HFF-Myc (cell line): ENCODE data around the gene CLTCL1.
"Not testable (repeated sequence)": the region's sequence is repeated elsewhere in the genome, so short reads cannot be mapped to it uniquely, and the experiment has no call there.

Source experiments
- DNase-seq: peaks from one replicate; pipeline ENCODE4 v3.0.0-alpha.2; 2011; ENCODE audit warnings: low read depth; ENCODE audit errors: extremely low read depth
- H3K4me3 ChIP-seq: replicated peaks from 2 replicates; pipeline ENCODE4 v1.5.1; 2011; ENCODE audit warnings: low read depth, mild to moderate bottlenecking, control low read depth, low read length
- CTCF ChIP-seq: IDR thresholded peaks from 2 replicates; pipeline ENCODE4 v1.5.1; 2012; ENCODE audit warnings: mild to moderate bottlenecking, low read depth, low read length, control low read depth; ENCODE audit errors: missing control alignments

Gene CLTCL1

GRCh38 chr22:19164425-19164824, 127.1 kb downstream of the CLTCL1 start:
- no peak overlapping the region for H3K4me3 ChIP-seq
- no peak for TF ChIP-seq CTCF
- DNase-seq = no peak

GRCh38 chr22:19158649-19159048, 132.9 kb downstream of the CLTCL1 start:
- DNase-seq = not testable (repeated sequence)

GRCh38 chr22:19156109-19156508, 135.4 kb downstream of the CLTCL1 start:
- DNase-seq, H3K4me3 ChIP-seq: not testable (repeated sequence)

More at GRCh38 chr22:19158649-19159048, 132.9 kb downstream of the CLTCL1 start:
- not testable (repeated sequence) for H3K4me3 ChIP-seq

GRCh38 chr22:19152942-19153883, 138.3 kb downstream of the CLTCL1 start:
- no peak overlapping the region for H3K4me3 ChIP-seq
- no peak for DNase-seq
- no peak for TF ChIP-seq CTCF

- DNase-seq = no peak
- TF ChIP-seq CTCF = no peak
- no peak overlapping the region for H3K4me3 ChIP-seq
Measured at GRCh38 chr22:19151329-19152191, 140.0 kb downstream of the CLTCL1 start.

GRCh38 chr22:19150482-19151328, 140.8 kb downstream of the CLTCL1 start:
- DNase-seq = no peak
- TF ChIP-seq CTCF = no peak
- no peak overlapping the region for H3K4me3 ChIP-seq

GRCh38 chr22:19149991-19150390, 141.5 kb downstream of the CLTCL1 start, which contains the start of gene GSC2:
GSC2 (minus strand) TSS chr22:19150292; CDS start chr22:19150283, 9 bp downstream.
- no peak for TF ChIP-seq CTCF
- no peak for DNase-seq
- H3K4me3 ChIP-seq = no peak within 1 kb of the TSS
